UCSD-AML1 (cell line): ENCODE measurements around the gene ZNF429.
"Not testable (repeated sequence)": the region's sequence is repeated elsewhere in the genome, so short reads cannot be mapped to it uniquely, and the experiment has no call there.

Experiments
- DNase-seq: peaks from one replicate; lab custom pipeline; 2025; ENCODE audit not compliant: unreplicated experiment; lab: John Stamatoyannopoulos, UW

ZNF429 gene

DNA sequence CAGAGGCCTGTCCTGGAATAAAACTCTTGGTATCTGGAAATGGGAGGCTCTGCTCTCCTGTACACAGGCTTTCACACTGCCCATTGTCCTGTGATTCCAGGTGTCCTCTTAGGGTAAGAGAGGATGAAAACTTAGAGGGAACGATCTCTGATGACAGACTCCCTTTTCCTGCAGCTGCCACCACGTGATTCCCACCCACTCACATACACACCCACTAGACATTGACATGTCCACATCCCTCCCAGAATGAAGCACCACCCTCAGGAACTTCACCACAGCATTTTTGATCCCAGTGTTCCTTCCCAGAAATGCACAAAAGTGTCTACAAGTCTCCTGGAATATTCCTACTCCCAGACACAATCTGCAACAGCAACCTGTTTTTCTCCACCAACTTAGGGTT lies 8.2 kb downstream of the ZNF429 start:
- no peak for DNase-seq

DNA sequence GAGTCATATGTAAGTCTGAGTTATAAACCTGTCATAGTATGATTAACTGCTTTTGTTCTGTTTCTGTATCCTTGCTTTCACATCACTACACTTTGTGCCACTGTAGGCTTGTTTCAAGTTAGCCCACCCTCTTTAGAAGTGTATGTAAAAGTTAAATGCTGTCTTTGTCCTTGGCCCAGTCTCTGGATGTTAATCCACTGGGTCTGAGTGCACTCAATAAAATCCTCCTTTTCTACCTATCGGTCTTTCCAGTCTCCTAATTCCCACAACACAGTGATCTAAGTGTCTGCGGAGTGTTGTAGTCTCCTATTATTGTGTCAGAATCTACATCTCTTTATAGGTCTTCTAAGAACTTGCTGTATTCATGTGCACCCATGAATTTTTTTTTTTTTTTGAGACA lies 14.1 kb downstream of the ZNF429 start:
- no peak for DNase-seq

DNA sequence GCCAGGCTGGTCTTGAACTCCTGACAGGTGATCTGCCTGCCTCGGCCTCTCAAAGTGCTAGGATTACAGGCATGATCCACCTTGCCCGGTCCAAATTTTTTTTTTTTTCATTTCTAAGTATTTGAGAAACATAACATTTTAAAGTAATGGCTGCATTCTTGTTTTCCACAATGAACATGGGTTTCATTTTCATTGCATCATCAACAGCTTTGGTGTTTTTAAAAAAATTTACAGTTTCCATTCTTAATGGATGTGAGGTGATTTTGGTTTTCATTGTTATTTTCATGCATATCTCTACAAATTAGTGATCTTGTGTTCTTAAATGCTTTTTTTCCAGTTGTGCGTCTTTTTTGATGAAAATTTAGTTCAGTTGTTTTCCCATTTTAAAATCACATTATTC lies 27.5 kb downstream of the ZNF429 start:
- DNase-seq = no peak

DNA sequence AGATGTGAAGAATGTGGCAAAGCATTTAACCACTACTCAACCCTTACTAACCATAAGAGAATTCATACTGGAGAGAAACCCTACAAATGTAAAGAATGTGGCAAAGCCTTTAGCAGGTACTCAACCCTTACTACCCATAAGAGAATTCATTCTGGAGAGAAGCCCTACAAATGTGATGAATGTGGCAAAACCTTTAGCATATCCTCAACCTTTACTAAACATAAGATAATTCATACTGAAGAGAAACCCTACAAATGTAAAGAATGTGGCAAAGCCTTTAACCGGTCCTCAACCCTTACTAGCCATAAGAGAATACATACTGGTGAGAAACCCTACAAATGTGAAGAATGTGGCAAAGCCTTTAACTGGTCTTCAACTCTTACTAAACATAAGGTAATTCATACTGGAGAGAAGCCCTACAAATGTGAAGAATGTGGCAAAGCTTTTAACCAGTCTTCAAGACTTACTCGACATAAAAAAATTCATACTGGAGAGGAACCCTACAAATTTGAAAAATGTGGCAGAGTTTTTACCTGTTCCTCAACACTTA lies 31.4 kb downstream of the ZNF429 start:
- not testable (repeated sequence) for DNase-seq

DNA sequence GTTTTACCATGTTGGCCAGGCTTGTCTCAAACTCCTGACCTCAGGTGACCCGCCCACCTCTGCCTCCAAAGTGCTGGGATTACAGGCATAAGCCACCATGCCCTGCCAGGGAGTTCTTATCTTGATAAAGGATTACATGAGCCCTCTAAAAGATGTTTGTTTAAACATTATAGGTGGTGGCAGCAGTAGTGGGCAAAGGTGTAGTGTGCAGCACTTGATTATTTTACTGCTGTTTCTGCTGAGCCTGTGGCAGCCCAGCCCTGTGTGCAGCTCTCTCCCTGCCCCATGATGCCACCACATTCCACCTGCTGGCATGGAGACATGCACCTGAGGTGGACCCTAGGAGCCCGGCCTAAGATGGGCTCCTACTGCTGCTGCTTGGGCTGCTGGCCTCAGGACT lies 54.0 kb downstream of the ZNF429 start:
- DNase-seq = no peak

DNA sequence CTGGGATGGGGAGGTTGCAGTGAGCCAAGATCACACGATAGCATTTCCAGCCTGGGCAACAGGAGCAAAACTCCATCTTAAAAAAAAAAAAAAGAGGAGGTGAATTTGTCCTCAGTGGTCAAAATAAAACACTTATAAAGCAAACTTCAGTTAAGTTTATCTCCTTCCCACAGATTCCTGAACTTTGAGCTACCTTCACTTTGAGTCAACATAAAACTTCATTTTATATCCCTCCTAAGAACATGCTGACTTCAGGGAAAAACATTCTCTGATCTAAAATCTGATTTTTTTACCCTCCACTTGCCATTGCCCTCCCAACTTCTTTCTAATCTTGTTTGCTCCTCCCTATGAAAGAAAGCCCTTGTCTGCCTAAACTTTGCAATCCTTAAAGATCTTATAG lies 59.0 kb downstream of the ZNF429 start:
- no peak for DNase-seq

DNA sequence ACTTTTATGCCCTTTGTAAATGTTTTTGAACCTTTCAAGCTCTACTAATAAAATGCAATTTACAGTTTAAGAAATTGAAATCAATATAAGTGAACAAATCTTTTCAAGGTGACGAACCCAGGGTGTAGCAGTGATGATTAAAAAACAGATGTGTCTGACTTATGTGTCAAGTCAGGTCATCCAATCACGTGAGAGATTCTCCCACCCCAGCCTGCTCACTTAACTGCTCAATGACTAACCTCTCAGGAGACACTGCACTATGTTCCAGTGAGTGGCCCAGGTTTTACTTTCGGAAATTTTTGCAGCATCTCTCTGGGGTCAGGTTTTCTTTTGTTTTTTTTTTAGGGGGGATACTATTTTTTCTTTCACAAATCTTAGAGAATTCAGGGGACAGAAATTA lies 60.7 kb downstream of the ZNF429 start:
- DNase-seq = no peak

DNA sequence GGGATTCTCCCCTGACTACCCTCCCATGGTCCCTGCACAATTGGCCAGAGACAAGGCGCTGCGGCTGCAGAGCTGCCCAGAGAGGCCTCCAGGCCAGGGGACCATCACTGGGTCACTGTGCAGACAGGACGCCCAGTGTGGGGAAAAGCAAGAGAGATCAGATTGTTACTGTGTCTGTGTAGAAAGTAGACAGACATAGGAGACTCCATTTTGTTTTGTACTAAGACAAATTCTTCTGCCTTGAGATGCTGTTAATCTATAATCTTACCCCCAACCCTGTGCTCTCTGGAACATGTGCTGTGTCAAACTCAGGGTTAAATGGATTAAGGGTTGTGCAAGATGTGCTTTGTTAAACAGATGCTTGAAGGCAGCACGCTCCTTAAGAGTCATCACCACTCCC lies 62.4 kb downstream of the ZNF429 start:
- not testable (repeated sequence) for DNase-seq

DNA sequence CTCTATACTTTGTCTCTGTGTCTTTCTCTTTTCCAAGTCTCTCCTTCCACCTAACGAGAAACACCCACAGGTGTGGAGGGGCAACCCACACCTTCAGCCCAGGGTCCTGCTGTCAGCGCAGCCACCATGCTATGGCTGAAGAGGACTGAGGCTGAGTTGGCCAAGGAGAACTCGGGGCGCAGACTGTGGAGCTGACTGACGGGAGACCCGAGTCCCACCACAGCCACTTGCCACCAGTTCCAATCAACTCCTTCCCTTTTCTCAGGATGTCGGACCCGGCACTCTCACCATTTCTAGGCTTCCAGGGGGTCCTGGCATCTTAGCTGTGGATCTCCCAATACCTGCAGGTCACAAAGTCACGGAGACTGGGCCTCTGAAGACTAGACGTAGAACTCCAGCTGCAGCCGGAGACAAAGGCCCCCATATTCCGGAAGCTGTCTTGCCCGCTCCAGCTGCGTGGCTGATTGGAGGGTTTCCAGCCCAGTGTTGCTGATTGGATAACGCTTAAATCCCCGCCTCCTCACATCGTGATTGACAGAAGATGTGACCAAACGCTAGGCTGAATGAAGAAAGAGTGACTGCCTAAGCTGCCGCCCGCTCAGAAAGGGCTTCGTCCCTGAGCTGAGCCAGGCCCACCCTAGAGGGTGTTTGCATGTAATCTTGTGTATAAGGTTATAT lies 63.6 kb downstream of the ZNF429 start:
- no peak for DNase-seq

DNA sequence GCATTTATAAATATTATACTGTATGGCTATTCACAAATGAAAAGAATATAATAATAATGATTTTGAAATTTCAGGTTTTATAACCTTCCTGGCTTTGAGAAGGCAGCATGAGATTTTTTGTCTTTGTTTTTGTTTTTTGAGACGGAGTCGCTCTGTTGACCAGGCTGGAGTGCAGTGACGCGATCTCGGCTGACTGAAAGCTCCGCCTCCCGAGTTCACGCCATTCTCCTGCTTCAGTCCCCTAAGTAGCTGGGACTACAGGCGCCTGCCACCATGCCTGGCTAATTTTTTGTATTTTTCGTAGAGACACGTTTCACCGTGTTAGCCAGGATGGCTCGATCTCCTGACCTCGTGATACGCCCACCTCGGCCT lies 64.1 kb downstream of the ZNF429 start:
- DNase-seq = no peak

DNA sequence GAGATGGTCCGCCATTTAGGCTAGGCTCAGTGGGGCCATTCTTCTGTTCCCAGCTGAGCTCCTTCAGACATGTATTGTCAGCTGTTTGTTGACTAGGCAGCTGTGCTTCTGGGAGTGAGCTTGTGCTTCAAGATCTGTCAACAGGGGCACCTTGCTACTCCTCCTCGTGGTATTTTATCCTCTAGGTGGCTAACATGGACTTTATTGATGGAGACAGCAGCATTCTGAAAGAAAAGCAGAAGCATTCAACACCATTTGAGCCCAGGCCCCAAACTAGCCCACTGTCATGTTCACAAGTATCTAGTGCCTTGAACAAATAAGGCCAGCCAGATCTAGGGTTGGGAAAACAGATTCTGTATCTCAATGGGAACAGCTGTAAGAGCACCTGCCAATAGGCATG lies 65.9 kb downstream of the ZNF429 start:
- no peak for DNase-seq

DNA sequence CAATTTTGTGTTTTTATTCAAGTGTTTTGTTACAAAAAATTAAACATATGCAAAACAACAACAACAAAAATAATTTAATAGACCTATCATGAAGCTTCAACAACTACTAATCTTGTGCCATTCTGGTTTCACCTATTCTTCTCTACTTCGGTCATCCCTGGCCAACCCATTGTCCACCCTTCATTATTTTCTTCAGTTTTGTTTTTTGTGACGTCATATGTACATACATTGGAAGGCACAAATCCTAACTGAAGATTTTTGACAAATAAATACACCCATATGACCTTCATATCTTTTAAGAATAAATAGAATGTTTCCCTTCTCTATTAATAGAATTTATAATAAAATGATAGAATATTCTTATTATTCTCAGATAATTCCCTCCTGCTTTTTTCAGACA lies 69.2 kb downstream of the ZNF429 start:
- no peak for DNase-seq

DNA sequence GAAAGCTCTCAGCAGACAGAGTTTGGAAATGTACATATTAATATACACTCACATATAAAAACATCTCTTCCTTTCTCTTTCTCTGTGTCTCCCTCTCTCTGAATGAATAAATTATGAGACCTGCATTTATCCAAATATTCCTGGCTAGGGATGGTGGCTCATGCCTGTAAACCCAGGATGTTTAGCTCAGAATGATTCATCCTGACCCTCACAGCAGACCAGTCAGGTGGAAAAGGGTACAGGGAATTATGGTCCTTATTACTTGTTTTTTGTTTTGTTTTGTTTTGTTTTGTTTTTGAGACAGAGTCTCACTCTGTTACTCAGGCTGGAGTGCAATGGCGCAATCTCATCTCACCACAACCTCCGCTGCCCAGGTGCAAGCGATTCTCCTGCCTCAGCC lies 71.1 kb downstream of the ZNF429 start:
- DNase-seq = no peak

DNA sequence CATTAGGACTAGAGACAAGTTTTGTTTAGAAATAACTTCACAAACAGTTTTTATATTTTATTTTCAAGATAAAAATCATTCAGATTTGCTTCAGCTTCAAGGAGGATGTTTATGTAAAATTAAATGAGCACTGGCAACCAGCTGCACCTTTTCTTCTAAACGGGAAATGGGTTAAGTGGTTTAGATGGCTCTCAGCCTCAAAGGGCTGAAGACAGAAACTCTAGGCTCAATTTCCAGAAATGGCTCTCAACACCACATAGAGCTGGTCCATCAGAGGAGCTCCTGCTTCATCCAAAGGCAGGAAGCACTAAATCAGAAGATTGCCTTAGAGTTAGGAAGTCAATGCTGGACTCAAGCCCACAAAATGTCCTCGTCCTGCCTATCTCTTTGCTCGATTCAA lies 74.7 kb downstream of the ZNF429 start:
- no peak for DNase-seq

DNA sequence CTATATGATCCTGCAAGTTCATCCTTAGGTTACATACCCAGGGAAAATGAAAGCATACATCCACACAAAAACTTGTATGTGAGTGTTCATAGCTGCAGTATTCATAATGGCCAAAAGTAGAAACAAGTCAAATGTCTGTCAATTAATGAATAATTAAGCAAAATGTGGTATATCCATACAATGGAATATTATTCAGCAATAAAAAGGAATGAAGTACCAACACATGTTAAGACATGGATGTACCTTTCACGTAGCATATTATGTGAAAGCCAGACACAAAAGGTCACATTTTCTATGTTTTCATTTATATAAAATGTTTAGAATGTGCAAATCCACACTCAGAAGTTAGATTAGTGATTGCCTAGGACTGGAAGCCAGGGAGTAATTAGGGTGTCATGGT lies 75.4 kb downstream of the ZNF429 start:
- DNase-seq = no peak

DNA sequence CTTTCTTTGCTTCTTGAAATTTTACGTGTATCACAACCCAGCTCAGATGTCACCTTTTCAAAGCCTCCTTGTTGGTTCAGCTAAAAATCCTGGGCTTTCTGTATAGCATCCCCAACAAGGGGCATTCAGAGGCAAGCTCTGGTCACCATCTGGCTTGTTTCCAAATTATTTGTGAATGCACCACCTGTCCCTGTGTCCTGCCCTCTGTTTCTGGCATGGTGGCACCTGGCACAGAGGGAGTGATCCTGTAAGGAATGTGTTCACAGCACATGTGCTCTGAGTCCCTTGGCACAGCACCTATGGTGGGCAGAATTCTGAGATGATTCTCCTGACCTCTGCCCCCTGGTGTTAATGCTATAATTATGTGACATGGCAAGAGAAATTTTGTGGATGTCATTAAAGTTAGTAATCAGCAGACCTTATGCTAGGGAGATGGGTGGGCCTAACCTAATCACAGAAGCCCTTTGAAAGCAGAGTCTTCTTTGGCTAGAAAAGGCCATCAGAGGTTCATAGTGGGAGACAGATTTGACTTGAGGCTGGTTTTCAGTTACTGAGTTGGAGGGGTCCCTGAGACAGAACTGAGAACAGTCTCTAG lies 76.3 kb downstream of the ZNF429 start:
- DNase-seq = no peak

DNA sequence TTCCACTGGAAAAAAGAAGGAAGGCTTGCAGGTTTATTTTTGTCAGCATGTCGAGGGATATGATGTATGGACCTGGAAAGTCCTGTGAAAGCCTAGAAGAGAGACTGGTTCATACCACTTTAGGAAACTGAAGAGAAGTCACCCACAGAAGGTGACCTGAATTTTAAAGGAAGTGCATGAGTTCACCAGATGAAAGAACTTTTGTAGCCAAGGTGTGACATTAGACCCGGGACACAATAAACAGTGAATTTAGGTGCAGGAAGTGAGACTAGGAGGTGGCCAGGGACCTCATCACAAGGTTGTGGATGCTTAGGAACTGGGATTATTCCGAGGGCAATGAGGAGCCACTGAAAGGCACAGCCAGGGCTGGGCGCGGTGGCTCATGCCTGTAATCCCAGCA lies 79.1 kb downstream of the ZNF429 start:
- DNase-seq = no peak

DNA sequence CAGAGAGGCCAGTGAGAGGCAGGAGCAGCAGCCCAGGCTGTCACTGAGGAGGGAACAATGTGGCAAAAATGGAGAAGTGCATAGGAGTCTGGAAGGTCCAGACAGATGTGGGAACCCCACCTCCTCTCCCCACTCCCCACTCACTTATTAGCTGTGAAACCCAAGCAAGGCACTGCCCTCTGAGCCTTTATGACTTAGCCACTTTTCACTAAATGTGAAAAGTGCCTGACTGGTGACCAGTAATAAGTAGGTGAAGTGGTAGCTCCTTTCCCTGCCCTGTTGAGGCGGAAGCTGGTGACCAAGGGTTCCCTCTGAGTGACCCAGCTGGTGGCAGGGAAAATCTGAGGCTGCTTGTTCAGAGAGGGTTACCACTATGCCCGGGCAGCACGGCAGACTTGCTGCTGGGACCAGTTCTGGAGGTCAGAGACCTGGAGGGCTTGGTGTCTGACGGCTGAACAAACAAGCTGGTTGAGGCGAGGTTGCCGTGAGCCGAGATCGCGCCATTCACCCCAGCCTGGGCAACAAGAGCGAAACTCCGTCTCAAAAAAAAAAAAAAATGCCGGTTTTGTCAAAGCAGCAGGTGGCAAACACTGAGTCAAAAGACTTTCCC lies 80.0 kb downstream of the ZNF429 start:
- no peak for DNase-seq

DNA sequence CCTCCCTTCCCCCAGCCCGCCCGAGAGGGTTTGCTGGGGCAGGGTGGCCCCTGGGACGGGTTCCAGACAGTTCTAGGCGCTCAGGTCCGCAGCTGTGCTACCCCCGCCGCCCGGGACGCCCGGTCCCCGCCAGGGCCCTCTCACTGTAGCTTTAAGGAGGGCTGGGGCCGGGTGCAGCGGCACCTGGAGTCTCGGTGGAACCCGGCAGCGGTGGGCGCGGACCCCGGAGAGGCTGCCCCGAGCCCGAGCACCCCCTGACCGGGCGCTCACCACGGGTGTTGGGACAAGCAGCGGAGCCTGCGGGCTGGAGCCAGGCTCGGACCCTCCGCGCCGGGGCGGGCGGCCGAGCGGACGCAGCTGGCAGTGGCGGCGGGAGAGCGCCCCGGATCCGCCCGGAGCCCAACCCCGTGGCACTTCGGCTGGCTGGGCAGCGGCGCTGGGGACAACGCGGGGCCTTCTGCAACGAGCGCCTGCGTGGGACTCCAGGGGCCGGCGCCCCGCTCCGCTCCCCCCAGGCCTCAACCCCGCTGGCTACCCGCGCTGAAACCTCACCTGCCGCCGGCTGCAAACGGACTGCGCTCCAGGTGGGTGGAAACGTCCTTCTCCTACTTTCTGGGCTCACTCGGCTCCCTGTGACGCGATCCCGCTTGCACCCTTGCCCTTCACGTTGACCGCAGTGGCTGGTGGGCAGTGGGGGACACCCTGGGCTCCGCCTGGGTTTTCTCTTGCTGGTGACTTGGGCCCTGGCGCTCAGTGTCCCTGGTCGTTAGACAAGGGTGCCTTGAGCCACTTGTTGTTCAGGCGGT lies 81.1 kb downstream of the ZNF429 start:
- no peak for DNase-seq

DNA sequence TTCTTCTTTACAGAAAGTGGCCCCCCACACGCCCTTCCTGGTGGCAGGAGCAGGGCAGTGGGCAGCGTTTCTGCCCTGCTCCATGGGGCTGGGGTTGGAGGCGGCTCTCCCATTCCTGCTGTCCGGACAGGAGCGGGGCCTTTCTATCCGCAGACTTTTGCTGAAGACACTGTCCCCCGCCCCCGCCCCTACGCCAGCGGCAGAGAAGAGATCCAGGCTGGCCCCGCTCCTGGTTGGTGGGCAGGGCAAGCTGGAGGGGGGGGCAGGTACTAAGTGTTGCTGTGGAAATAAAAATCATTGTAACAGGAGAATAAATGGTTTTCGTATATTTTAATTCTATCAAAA lies 81.7 kb downstream of the ZNF429 start:
- no peak for DNase-seq

DNA sequence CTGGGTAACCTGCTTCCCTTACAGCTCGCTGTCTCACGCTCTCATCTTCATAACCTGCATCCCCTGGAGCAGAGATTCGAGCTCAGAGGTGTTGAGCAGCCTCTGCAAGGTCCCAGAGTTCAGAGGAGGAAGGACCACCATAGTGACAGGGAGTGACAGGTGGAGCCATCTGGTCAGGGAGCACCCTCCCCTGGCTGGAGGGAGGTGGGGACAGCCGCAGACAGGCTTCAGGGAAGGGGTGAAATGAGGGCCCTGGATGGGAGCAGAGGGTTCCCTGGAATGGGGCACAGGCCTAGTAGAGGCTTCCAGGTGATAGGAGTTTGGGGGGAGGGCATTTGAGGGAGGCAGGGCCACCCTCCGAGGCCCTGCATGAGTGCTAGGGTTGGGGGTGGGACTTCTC lies 82.1 kb downstream of the ZNF429 start:
- no peak for DNase-seq

DNA sequence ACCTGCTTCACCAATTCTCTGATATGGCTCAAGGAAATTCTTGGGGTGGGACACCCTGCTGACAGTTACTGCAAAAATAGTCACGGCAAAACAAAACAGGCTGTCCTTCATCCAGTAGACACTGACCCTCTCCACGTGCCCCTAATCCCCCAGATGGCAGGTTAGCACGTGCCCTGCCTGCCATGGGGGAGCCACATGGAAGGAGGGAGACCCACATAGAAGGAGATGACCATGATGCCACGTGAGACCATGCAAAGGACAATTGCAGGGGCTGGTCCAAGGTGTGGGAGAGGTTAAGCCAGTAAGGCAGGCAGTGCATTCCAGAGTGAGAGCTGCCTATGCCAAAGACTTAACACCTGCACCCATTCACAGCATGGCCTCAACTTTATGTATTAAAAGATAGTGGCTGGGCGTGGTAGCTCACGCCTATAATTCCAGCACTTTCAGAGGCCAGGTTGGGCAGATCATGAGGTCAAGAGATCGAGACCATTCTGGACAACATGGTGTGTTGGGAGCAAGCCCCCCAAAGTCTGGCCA lies 82.7 kb downstream of the ZNF429 start:
- DNase-seq = no peak
